ENCODE results near the gene ZSCAN30. TPM values are rescaled to one million over a fixed set of nuclear protein-coding genes. Genes with fewer than 3 reads are reported as not detected.

The ZSCAN30 gene
- total and polyA plus RNA-seq, 12 donors: 16.0 to 34.0 (median 22.0) TPM

GRCh38 chr18:35205199-35205712 is 84.8 kb downstream of the ZSCAN30 start:
- Histone ChIP-seq H3K4me3 (no peak overlapping the region), H3K27ac (no peak overlapping the region), H3K9me3 (replicated peaks in 1 of 3) (no peaks in the 10 kb centered on the region), H3K27me3 (no peaks in the 10 kb centered on the region), H3K36me3 (replicated peaks in 1 of 2) (no peaks in the 10 kb centered on the region), H3K4me1 (replicated peaks in 1 of 2) (peaks cover 0 to 5% of the 10 kb centered on the region in 2 donors)
- intact Hi-C loops (cut with DNase I): loop anchor here in 1 of 2 donors (10.0 kb wide), 1 partner anchor 340 kb away; no protein-coding TSS in a partner anchor
- 65 to 94% (median 85%) methylated on average over 2 of the region's 2 CpGs for WGBS, 4 donors
- TF ChIP-seq CTCF (IDR thresholded peaks at IDR 0.05) (no peak), POLR2A (IDR thresholded peaks at IDR 0.05) (no peak)
- no peak for DNase-seq

- Histone ChIP-seq H3K4me1 (replicated peaks in 1 of 2) (peaks cover 0 to 5% of the 10 kb centered on the region in 2 donors), H3K4me3 (no peak overlapping the region), H3K9me3 (replicated peaks in 1 of 3) (no peaks in the 10 kb centered on the region), H3K27ac (no peak overlapping the region), H3K27me3 (no peaks in the 10 kb centered on the region), H3K36me3 (replicated peaks in 1 of 2) (no peaks in the 10 kb centered on the region)
- no peak for DNase-seq
- intact Hi-C loops (cut with DNase I): loop anchor here in 1 of 2 donors (10.0 kb wide), 1 partner anchor 338 kb away; no protein-coding TSS in a partner anchor
- WGBS, 4 donors: 56 to 71% (median 63%) methylated on average over 3 of the region's 3 CpGs
- no peak for TF ChIP-seq POLR2A (IDR thresholded peaks at IDR 0.05)
- TF ChIP-seq CTCF (IDR thresholded peaks at IDR 0.05): no peak
Measured at GRCh38 chr18:35203067-35203466, 87.0 kb downstream of the ZSCAN30 start.

GRCh38 chr18:35201256-35201931 is 88.6 kb downstream of the ZSCAN30 start:
- TF ChIP-seq POLR2A (IDR thresholded peaks at IDR 0.05) (no peak), CTCF (IDR thresholded peaks at IDR 0.05) (no peak)
- Histone ChIP-seq H3K27ac (no peak overlapping the region), H3K27me3 (no peaks in the 10 kb centered on the region), H3K36me3 (replicated peaks in 1 of 2) (no peaks in the 10 kb centered on the region), H3K9me3 (replicated peaks in 1 of 3) (no peaks in the 10 kb centered on the region), H3K4me3 (no peak overlapping the region), H3K4me1 (replicated peaks in 1 of 2) (peaks cover 0 to 5% of the 10 kb centered on the region in 2 donors)
- whole genome bisulfite sequencing, 4 donors: 75 to 84% (median 81%) methylated on average over 5 of the region's 5 CpGs
- intact Hi-C loops (cut with DNase I): loop anchor here in 1 of 2 donors (10.0 kb wide), 1 partner anchor 337 kb away; no protein-coding TSS in a partner anchor
- DNase-seq: no peak

Other genes starting within 250 kb of the ZSCAN30 start
- 100 to 1,000 TPM in 3 of 9 donors, 10 to 100 TPM in 6; 42.7 to 144 (median 92.4) TPM for gene MAPRE2, start 248.8 kb downstream of the ZSCAN30 start, total RNA-seq
- 10 to 100 TPM; 30.2 to 89.3 (median 39.4) TPM for gene MAPRE2, start 248.8 kb downstream of the ZSCAN30 start, polyA plus RNA-seq
- 10 to 100 TPM; 15.7 to 38.1 (median 29.3) TPM for gene ZNF397, start 49.2 kb downstream of the ZSCAN30 start, total RNA-seq
- 10 to 100 TPM; 11.7 to 29.9 (median 25.3) TPM for gene ZNF397, start 49.2 kb downstream of the ZSCAN30 start, polyA plus RNA-seq
- 10 to 100 TPM; 25.6 to 75.6 (median 54.1) TPM for gene ZNF24, start 54.2 kb upstream of the ZSCAN30 start, total RNA-seq
- gene ZNF24, start 54.2 kb upstream of the ZSCAN30 start, polyA plus RNA-seq: 10 to 100 TPM; 16.3 to 46.2 (median 28.1) TPM
- gene ZNF396, start 87.1 kb upstream of the ZSCAN30 start, total RNA-seq: 1 to 10 TPM in 8 of 9 donors, under 1 TPM in 1; 0.61 to 9.9 (median 4.5) TPM
- 1 to 10 TPM; 2.5 to 3.8 (median 3.3) TPM for gene ZNF396, start 87.1 kb upstream of the ZSCAN30 start, polyA plus RNA-seq
- gene INO80C, start 207.7 kb upstream of the ZSCAN30 start, total RNA-seq: 10 to 100 TPM in 4 of 9 donors, 1 to 10 TPM in 5; 3.6 to 29.6 (median 9.0) TPM
- 10 to 100 TPM; 19.2 to 25.6 (median 25.3) TPM for gene INO80C, start 207.7 kb upstream of the ZSCAN30 start, polyA plus RNA-seq